GM12891 (cell line): ENCODE data around the gene RFX6. TPM values are rescaled to one million over a fixed set of nuclear protein-coding genes. Genes with fewer than 3 reads are reported as not detected.
"Not testable (repeated sequence)": the region's sequence is repeated elsewhere in the genome, so short reads cannot be mapped to it uniquely, and the experiment has no call there.

Experiments
- DNase-seq: peaks from one replicate; pipeline ENCODE4 v3.0.0; 2011; ENCODE audit warnings: low spot score; ENCODE audit not compliant: insufficient read length
- FAIRE-seq: peaks from 2 replicates; lab custom pipeline; 2011; peaks lifted over from hg19 to GRCh38; lab: Jason Lieb, UNC
- PAX5 ChIP-seq: IDR thresholded peaks from 2 replicates; pipeline ENCODE4 v1.6.1; 2011; ENCODE audit warnings: low read length, moderate library complexity, mild to moderate bottlenecking; ENCODE audit not compliant: insufficient read depth, severe bottlenecking
- POLR2A ChIP-seq: IDR thresholded peaks from 2 replicates; pipeline ENCODE4 v1.6.1; 2011; ENCODE audit warnings: low read depth, low read length, control low read depth
- POLR2AphosphoS5 ChIP-seq: IDR thresholded peaks from 2 replicates; pipeline ENCODE4 v1.6.1; 2011; ENCODE audit warnings: low read depth, low read length, control low read depth
- POU2F2 ChIP-seq: IDR thresholded peaks from 2 replicates; pipeline ENCODE4 v1.6.1; 2011; ENCODE audit warnings: low read depth, mild to moderate bottlenecking, control low read depth, low read length, moderate library complexity
- SPI1 ChIP-seq: IDR thresholded peaks from 2 replicates; pipeline ENCODE4 v1.6.1; 2011; ENCODE audit warnings: low read depth, low read length, control low read depth
- TAF1 ChIP-seq: IDR thresholded peaks from 2 replicates; pipeline ENCODE4 v1.6.1; 2011; ENCODE audit warnings: low read depth, low read length, control low read depth
- polyA plus RNA-seq: library from polyadenylated mRNA; unstranded; fragments of >200 nt; gene quantifications from one replicate; pipeline ENCODE4 v1.2.1, GENCODE V29; 2012; ENCODE audit warnings: low read depth, missing spikeins, inconsistent platforms; ENCODE audit not compliant: missing spikeins

The RFX6 gene, protein sequence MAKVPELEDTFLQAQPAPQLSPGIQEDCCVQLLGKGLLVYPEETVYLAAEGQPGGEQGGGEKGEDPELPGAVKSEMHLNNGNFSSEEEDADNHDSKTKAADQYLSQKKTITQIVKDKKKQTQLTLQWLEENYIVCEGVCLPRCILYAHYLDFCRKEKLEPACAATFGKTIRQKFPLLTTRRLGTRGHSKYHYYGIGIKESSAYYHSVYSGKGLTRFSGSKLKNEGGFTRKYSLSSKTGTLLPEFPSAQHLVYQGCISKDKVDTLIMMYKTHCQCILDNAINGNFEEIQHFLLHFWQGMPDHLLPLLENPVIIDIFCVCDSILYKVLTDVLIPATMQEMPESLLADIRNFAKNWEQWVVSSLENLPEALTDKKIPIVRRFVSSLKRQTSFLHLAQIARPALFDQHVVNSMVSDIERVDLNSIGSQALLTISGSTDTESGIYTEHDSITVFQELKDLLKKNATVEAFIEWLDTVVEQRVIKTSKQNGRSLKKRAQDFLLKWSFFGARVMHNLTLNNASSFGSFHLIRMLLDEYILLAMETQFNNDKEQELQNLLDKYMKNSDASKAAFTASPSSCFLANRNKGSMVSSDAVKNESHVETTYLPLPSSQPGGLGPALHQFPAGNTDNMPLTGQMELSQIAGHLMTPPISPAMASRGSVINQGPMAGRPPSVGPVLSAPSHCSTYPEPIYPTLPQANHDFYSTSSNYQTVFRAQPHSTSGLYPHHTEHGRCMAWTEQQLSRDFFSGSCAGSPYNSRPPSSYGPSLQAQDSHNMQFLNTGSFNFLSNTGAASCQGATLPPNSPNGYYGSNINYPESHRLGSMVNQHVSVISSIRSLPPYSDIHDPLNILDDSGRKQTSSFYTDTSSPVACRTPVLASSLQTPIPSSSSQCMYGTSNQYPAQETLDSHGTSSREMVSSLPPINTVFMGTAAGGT
- polyA plus RNA-seq, result not detected

DNA sequence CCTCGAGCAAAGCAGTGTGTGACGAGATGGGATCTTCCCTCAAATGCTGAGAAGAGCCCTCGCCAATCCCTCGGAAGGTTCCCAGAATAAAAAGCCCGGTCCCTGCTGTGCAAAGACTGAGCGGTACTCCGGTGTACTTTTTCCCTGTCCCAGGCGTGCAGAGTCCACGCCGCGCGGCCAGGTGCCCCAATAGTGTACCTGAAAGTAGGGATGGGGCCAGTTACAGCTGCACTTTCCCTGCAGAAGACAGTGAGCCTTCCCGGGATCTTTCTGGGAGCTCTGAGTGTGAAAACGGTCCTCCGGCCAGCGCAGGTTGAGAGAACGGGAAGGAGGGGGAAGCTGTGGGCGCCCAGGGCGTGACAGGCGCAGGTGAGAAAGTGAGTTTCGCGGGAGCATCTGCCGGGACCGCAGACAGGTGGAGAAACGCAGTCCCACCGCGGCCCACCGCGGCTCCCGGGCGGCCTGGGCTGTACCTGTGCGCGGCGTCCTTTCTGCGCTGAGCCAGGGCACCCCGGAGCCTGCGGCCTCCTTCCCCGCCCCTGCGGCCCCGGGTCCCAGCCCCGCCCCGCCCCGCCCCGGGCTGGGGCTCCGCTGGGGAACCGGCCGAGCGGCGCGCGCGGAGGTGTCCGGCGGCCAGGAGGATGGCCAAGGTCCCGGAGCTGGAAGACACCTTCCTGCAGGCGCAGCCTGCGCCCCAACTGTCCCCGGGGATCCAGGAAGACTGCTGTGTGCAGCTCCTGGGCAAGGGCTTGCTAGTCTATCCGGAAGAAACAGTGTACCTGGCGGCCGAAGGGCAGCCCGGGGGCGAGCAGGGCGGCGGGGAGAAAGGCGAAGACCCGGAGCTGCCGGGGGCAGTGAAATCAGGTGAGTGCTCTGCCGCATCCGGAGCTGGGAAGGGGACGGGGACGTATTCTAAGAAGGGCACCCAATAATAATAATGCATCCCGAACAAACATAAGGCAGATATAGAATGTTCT is at the start of gene RFX6:
TSS of gene RFX6 (plus strand) at position 608 of the 977 bp plus-strand sequence. CDS start at position 642, 34 bp downstream.
- no peak for FAIRE-seq
- peak; percentile 5 for DNase-seq
- TF ChIP-seq TAF1 (no peak), POLR2A (no peak), SPI1 (no peak), POLR2AphosphoS5 (no peak), POU2F2 (no peak), PAX5 (no peak)

DNA sequence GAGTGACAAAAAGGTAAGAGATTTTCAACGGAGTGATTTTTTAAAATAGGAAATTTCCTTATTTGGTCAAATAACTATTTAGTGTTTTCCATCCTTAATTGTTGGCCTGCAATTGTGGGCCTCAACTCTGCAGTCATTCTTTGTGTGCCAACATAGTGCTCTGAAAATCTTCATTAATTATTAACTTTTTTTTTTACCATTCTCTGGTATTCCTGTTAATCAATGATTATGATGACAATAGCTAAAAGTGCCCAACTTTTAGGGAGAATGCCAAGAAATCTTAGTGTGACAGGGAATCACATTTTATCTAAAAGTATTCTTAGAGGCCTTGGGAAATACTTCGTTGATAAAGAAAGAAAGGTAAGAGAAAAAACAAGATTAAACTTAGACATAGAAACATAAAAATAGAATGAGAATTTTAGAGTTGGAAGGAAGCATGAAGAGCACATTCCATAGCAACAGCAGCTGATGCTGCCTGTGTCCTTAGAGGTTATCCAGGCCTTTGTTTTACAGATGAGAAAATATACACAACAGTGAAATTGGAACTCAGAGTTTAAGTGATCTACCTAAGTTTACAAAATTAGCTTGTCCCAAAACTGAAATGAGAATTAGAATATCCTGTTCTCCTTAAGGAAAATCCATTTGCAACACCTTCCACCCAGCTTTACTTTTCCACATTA is 49.3 kb upstream of the RFX6 start:
- DNase-seq (no peak), FAIRE-seq (no peak)
- no peak for TF ChIP-seq PAX5
- TF ChIP-seq TAF1, result no peak

DNA sequence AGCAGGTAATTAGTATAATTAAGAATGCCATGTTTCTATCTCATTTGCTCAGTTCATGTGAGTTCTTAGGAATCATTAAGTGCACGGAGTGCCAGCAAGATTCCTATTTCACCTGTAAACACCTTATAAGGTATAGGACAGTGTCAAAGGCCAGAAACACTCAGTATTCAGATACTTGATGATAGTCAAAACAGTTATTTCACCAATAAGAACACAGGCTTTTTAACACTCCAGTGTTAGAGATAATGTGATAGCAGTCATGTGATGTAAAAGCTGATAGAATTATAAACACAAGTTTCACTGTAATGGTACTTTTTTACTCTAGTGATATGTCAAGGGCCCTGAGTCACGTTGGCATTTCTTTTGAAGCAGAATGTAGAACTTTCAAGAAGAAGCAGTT is 48.1 kb upstream of the RFX6 start, which contains the start of gene GPRC6A:
TSS of gene GPRC6A (minus strand) at position 101 of the 400 bp plus-strand sequence. CDS start at position 31, 70 bp downstream.
- no peak for DNase-seq
- no peak for FAIRE-seq
- TF ChIP-seq TAF1, result no peak
- TF ChIP-seq PAX5, result no peak
- TF ChIP-seq POU2F2, result no peak
- no peak for TF ChIP-seq POLR2A
- no peak for TF ChIP-seq SPI1
- TF ChIP-seq POLR2AphosphoS5, result no peak

DNA sequence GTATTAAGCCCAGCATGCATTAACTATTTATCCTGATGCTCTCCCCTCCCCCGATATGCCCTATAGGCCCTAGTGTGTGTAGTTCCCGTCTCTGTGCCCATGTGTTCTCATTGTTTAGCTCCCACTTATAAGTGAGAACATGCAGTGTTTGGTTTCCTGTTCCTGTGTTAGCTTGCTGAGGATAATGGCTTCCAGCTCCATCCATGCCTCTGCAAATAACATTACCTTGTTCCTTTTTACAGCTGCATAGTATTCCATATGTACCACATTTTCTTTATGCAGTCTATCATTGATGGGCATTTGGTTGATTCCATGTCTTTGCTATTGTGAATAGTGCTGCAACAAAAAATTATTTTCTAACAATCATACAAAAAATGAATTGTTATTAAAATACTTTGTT is 42.5 kb upstream of the RFX6 start:
- not testable (repeated sequence) for FAIRE-seq, DNase-seq

DNA sequence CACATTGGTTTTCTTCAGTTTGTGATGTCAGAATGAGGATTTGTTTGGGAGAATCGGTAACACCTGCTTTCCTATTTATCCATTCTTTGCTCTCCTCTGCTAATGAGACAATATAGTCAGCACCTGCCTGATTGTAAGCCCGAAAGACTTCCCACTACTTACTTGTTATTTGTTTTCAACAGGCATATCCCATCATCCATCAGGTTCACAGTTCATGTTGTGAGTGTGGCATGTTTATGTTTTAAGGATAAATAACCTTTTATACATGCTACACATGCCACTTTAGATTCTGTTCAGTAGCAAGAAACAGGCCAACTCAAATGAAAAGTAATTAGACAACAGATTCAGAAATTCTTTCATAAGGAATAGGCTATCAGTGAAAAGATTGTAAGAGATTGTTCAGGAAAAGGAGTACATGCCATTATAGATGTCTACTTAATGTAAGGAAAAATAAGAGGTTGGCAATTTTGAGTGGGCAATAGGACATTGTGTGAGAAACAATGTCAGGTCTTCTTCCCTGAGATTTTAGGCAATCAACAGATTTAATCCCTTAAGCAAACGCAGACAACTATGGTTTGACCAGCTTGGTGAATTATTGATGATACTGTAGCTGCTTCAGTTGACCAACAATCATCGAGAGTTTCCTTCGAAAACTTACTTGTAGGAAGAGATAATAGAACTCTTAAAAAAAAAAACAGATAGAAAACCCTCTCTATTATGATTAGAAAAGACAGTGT is 40.3 kb upstream of the RFX6 start:
- TF ChIP-seq SPI1, result no peak
- no peak for TF ChIP-seq PAX5
- no peak for TF ChIP-seq POLR2AphosphoS5
- no peak for TF ChIP-seq POLR2A
- no peak for TF ChIP-seq POU2F2
- no peak for TF ChIP-seq TAF1
- DNase-seq (no peak), FAIRE-seq (no peak)

DNA sequence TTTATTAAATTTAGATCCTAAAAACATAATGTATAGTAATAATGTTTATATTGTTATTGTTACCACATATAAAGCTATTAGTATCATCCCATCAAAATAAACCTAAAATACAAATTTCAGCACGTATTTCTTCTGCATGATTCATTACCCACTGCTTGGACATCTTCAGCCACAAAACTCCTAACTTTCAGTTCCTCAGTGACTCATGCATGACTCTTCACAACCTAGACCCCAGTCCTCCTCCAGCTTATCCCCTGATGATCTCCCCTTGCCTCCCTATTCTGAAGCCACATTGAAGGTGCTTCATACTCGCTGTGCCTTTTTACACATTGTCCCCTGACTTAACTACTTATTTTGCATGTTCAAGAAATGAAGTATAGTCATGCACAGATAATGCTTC is 37.0 kb upstream of the RFX6 start:
- DNase-seq (no peak), FAIRE-seq (no peak)
- TF ChIP-seq TAF1, result no peak
- peak; percentile 61 for TF ChIP-seq SPI1

DNA sequence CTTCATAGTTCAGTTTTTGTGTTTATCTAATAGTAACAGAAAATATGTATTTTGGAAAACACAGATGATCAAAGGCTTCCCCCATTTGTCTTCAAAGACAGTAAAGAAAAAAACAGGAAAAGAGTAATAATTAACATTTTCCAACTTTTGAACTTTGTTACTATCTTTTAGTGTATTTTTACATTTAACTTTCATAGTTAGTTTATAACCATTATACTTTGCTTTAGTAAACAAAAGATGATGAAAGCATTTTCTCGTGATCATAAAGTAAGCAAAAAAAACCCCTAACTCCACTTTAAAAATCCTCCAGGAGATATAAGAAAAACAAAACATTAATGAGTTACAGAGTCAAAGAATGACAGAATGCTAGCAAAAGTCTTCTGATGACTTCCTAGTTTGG is 34.6 kb upstream of the RFX6 start:
- no peak for DNase-seq
- no peak for FAIRE-seq
- TF ChIP-seq POU2F2 (no peak), POLR2AphosphoS5 (no peak), PAX5 (no peak), TAF1 (no peak), POLR2A (no peak), SPI1 (no peak)

DNA sequence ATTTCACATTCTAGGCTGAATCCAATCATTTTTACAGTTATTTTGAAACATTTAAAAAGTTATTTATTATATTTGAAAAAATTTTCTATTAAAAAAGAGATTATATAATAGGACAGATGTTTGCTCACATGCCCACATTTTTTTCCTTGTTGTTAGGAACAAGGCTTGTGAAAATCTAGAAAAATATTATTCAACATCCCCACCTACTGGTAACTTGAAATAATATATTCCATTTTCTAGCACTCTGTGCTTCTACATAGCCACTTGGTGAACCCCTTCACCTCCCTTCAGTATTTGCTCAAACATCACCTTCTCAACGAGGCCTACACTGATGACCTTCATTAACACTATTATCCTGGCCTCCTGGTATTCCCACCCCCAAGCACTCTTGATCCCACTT is 29.8 kb upstream of the RFX6 start:
- FAIRE-seq (no peak), DNase-seq (no peak)
- no peak for TF ChIP-seq POLR2A
- no peak for TF ChIP-seq POLR2AphosphoS5
- no peak for TF ChIP-seq POU2F2
- TF ChIP-seq PAX5, result no peak
- no peak for TF ChIP-seq TAF1
- no peak for TF ChIP-seq SPI1

DNA sequence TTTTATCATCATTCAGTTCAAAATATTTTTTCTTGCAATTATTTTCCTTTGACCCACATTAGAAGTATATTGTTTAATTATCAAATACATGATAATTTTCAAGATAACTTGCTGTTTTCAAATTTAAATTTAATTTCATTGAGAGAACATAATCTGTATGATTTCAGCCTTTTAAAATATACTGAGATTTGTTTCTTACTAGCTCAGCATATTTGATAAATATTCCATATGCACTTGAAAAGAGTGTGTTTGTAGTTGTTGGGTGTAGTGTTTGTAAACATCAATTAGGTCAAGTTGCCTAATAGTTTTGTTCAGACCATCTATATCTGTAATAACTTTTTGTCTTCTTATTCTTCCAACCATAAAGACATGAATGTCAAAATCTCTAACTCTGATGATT is 19.0 kb upstream of the RFX6 start:
- FAIRE-seq (no peak), DNase-seq (no peak)
- TF ChIP-seq POLR2A (no peak), SPI1 (no peak), PAX5 (no peak), POLR2AphosphoS5 (no peak), TAF1 (no peak), POU2F2 (no peak)
